MCF 10A (cell line): ENCODE results near the gene STN1. TPM values are rescaled to one million over a fixed set of nuclear protein-coding genes. Genes with fewer than 3 reads are reported as not detected.

Experiments used
- BruUV-seq: library from RNA; stranded (reverse); fragments of 400-500 nt; replicated peaks from 2 replicates; lab custom pipeline; 2021; lab: Mats Ljungman, UMichigan
- CTCF ChIA-PET: fragments of 300-600 bp; sonication (Branson Sonifier 250); formaldehyde crosslinking; extraction: SDS; loops from one replicate; lab custom pipeline; 2021; ENCODE audit warnings: antibody characterized with exemption, inconsistent platforms; lab: Yijun Ruan, JAX
- POLR2A ChIA-PET: fragments of 300-600, 350-650 bp; sonication (Branson Sonifier 250); formaldehyde crosslinking; extraction: SDS; loops from one replicate; lab custom pipeline; 2020; ENCODE audit warnings: antibody characterized with exemption, inconsistent platforms; lab: Yijun Ruan, JAX
- DNase-seq: peaks from one replicate; pipeline ENCODE4 v3.0.0-alpha.2; 2018; ENCODE audit not compliant: unreplicated experiment
- H3K27ac Mint-ChIP-seq: one replicate; pipeline ENCODE4 v1.8.0; 2022; ENCODE audit warnings: mild to moderate bottlenecking, low read depth, mixed read lengths; ENCODE audit not compliant: unreplicated experiment
- H3K27me3 Mint-ChIP-seq: one replicate; pipeline ENCODE4 v1.8.0; 2022; ENCODE audit warnings: mixed read lengths; ENCODE audit not compliant: insufficient read depth, unreplicated experiment
- H3K36me3 Mint-ChIP-seq: one replicate; pipeline ENCODE4 v1.8.0; 2022; ENCODE audit warnings: mild to moderate bottlenecking, moderate library complexity, mixed read lengths; ENCODE audit not compliant: insufficient read depth, unreplicated experiment
- H3K4me1 Mint-ChIP-seq: one replicate; pipeline ENCODE4 v1.8.0; 2022; ENCODE audit warnings: mixed read lengths; ENCODE audit not compliant: insufficient read depth, unreplicated experiment
- H3K4me3 Mint-ChIP-seq: one replicate; pipeline ENCODE4 v1.8.0; 2022; ENCODE audit warnings: mild to moderate bottlenecking, moderate library complexity, mixed read lengths; ENCODE audit not compliant: unreplicated experiment
- H3K9me3 Mint-ChIP-seq: one replicate; pipeline ENCODE4 v1.8.0; 2022; ENCODE audit warnings: mixed read lengths; ENCODE audit not compliant: unreplicated experiment
- CTCF ChIP-seq: fragments of 200-600 bp; IDR thresholded peaks from one replicate; pipeline ENCODE4 v1.8.0; 2022; ENCODE audit warnings: antibody characterized with exemption, mild to moderate bottlenecking; ENCODE audit not compliant: unreplicated experiment
- intact Hi-C: fragments of 100-400 bp; cut with micrococcal nuclease; formaldehyde crosslinking; loops from 2 replicates; pipeline ENCODE4 v1.14.1; 2022
- total RNA-seq: library from RNA; stranded (reverse); gene quantifications from 2 replicates; pipeline ENCODE4 v1.2.3, GENCODE V29; 2022

The STN1 gene
- total RNA-seq, 1 experiment from 2014 or later = 46.7 TPM

GRCh38 chr10:103874730-103875129, 43.3 kb downstream of the STN1 start:
- no TSS peak for BruUV-seq
- peak overlapping the region; percentile 97 for H3K27ac Mint-ChIP-seq
- CTCF ChIA-PET = interaction anchor here (0.5 to 8.4 kb wide), 6 partner anchors 10 to 190 kb away, joined by 3 to 106 read pairs (median 4); no protein-coding TSS in a partner anchor

GRCh38 chr10:103872137-103872931, 45.6 kb downstream of the STN1 start:
- BruUV-seq = no TSS peak
- H3K27me3 Mint-ChIP-seq = no peaks in the 10 kb centered on the region
- no peaks in the 10 kb centered on the region for H3K9me3 Mint-ChIP-seq
- peak overlapping the region; percentile 70 for H3K4me3 Mint-ChIP-seq
- POLR2A ChIA-PET = interaction anchor here (0.7 to 9.5 kb wide), 21 partner anchors 11 to 397 kb away, joined by 3 to 315 read pairs (median 9); partner anchors contain the start of genes GSTO2, SFR1, SH3PXD2A and SLK
- peaks cover 7% of the 10 kb centered on the region for H3K36me3 Mint-ChIP-seq
- intact Hi-C loops = no loop called here
- peak; percentile 96 for DNase-seq
- peaks cover 29% of the 10 kb centered on the region for H3K4me1 Mint-ChIP-seq
- H3K27ac Mint-ChIP-seq = peak overlapping the region; percentile 97
- CTCF ChIA-PET = interaction anchor here (0.8 to 8.4 kb wide), 9 partner anchors 10 to 249 kb away, joined by 3 to 106 read pairs (median 4); no protein-coding TSS in a partner anchor
- no peak for TF ChIP-seq CTCF

More at GRCh38 chr10:103874730-103875129, 43.3 kb downstream of the STN1 start:
- H3K4me1 Mint-ChIP-seq = peaks cover 38% of the 10 kb centered on the region
- H3K9me3 Mint-ChIP-seq = no peaks in the 10 kb centered on the region
- no peak for TF ChIP-seq CTCF
- POLR2A ChIA-PET = interaction anchor here (0.6 to 9.5 kb wide), 7 partner anchors 10 to 165 kb away, joined by 3 to 315 read pairs (median 3); partner anchors contain the start of gene SH3PXD2A
- intact Hi-C loops = no loop called here
- H3K36me3 Mint-ChIP-seq = peaks cover 21% of the 10 kb centered on the region
- no peaks in the 10 kb centered on the region for H3K27me3 Mint-ChIP-seq
- no peak overlapping the region for H3K4me3 Mint-ChIP-seq
- DNase-seq = no peak

GRCh38 chr10:103871006-103871405, 47.0 kb downstream of the STN1 start:
- POLR2A ChIA-PET = interaction anchor here (0.5 to 9.5 kb wide), 22 partner anchors 10 to 250 kb away, joined by 3 to 315 read pairs (median 7); partner anchors contain the start of genes COL17A1, SFR1, SH3PXD2A and STN1
- no peaks in the 10 kb centered on the region for H3K27me3 Mint-ChIP-seq
- no peak for TF ChIP-seq CTCF
- H3K27ac Mint-ChIP-seq = peak overlapping the region; percentile 97
- BruUV-seq = no TSS peak
- H3K4me3 Mint-ChIP-seq = peak overlapping the region; percentile 70
- DNase-seq = peak; percentile 55
- no peaks in the 10 kb centered on the region for H3K9me3 Mint-ChIP-seq
- no peaks in the 10 kb centered on the region for H3K36me3 Mint-ChIP-seq
- CTCF ChIA-PET = interaction anchor here (1.1 to 8.4 kb wide), 5 partner anchors 9 to 160 kb away, joined by 4 to 106 read pairs (median 5); no protein-coding TSS in a partner anchor
- intact Hi-C loops = no loop called here
- H3K4me1 Mint-ChIP-seq = peaks cover 29% of the 10 kb centered on the region

- H3K4me3 Mint-ChIP-seq = peak overlapping the region; percentile 70
- TF ChIP-seq CTCF = no peak
- H3K4me1 Mint-ChIP-seq = peaks cover 29% of the 10 kb centered on the region
- DNase-seq = peak; percentile 97
- H3K27ac Mint-ChIP-seq = peak overlapping the region; percentile 97
- POLR2A ChIA-PET = interaction anchor here (0.5 to 9.5 kb wide), 20 partner anchors 9 to 254 kb away, joined by 3 to 315 read pairs (median 4); partner anchors contain the start of genes COL17A1, SFR1, SH3PXD2A and STN1
- intact Hi-C loops = no loop called here
- CTCF ChIA-PET = interaction anchor here (1.3 to 8.4 kb wide), 4 partner anchors 14 to 157 kb away, joined by 3 to 106 read pairs (median 6); no protein-coding TSS in a partner anchor
- H3K36me3 Mint-ChIP-seq = no peaks in the 10 kb centered on the region
- H3K27me3 Mint-ChIP-seq = no peaks in the 10 kb centered on the region
- no TSS peak for BruUV-seq
- peaks cover under 1% of the 10 kb centered on the region for H3K9me3 Mint-ChIP-seq
These were observed 47.5 kb downstream of the STN1 start for GRCh38 chr10:103870516-103870915.
